Nucleus accumbens (tissue), 56 donors: ENCODE results near the gene ABHD8.

Experiments
- DNase-seq, 56 donors: peaks; one replicate each; lab custom pipeline; 2025; lab: John Stamatoyannopoulos, UW

The ABHD8 gene

DNA sequence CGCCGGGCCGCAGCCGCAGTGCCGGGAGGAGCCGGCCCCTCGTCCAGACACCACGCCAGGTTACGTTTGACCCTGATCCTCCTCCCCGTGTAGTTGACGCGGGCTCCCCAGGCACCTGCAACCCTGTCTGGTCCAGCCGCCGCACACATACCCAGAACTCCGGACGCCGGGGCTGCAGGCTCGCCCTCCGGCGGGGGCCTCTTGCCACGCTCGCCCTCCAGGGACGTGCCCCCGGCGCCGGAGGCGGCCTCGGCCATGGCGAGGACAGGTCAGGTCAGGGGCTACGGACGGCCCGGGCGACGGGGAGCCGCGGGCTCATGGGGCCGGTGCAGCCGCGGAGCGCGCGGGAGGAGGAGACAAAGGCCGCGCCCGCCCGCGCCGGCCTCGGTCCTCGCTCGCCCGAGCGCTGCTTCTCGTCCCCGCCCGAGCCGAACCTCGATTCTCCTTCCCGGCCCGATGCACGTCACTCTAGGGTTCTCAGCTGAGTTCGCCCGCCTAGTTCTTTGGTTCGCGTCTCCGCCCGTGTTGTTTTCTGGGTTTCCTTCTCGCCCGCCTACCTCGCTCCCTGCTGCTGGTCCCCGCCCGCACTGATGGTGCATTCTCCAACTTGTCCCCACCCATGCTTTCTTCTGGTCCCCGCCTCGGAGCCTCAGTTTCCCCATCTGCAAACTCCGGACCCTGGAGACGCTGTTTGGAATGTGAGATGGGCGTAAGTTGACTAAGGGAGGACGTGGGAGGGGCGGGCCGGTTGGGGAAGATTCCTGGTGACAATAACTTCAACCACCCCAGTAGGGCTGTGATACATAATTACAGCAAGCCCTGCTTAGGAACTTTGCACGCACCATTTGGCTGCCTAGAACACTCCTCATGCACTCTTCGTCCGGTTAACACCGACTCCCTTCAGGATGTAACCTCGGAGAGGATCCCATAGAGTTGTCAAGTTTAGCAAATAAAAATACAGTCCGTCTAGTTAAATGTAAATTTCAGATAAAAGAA, 31.5 kb upstream of the ABHD8 start, which contains the start of gene ANO8:
TSS of gene ANO8 (minus strand) at position 442 of the 996 bp plus-strand sequence. CDS start at position 257, 185 bp downstream.
- DNase-seq = peak in 55 of 56 donors; percentile 60 to 97 (median 90)

DNA sequence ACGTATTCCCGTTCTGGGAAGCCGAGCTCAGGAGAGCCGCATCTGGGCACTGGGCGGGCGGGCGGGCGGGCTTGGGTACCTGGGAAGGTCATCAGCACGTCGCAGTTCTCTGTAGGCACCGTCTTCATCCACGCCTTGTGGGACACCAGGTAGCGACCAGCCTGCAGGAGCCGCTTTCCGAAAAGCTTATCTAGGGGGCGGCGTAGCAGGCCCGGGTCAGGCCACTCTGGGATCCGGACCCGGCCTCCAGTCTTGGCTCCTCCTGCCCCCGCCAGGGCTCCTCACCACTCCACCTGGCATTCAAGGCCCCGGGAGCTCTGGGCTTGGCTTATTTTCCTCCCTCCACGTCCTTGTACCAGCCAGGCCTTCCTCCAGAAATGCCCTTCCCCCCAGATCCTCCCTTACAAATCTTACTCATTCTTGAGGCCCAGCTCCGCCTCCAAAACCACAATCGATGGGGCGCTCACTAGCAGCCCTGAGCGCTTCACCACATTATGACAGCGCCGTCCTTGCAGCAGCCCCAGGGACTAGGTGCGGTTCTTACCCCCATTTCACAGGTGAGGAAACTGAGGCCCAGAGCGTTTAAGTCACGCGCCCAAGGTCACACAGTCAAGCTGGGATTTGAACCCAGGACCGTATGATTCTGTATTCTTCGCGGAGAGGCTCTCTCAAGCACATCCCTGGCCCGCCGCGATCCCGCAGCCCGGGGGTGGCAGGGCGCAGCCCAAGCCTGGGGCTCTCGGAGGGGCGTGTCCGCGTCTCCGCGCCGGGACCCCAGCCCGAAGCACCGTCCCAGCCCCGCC, 30.6 kb upstream of the ABHD8 start:
- DNase-seq = peak in 13 of 56 donors; percentile 14 to 52 (median 30)

DNA sequence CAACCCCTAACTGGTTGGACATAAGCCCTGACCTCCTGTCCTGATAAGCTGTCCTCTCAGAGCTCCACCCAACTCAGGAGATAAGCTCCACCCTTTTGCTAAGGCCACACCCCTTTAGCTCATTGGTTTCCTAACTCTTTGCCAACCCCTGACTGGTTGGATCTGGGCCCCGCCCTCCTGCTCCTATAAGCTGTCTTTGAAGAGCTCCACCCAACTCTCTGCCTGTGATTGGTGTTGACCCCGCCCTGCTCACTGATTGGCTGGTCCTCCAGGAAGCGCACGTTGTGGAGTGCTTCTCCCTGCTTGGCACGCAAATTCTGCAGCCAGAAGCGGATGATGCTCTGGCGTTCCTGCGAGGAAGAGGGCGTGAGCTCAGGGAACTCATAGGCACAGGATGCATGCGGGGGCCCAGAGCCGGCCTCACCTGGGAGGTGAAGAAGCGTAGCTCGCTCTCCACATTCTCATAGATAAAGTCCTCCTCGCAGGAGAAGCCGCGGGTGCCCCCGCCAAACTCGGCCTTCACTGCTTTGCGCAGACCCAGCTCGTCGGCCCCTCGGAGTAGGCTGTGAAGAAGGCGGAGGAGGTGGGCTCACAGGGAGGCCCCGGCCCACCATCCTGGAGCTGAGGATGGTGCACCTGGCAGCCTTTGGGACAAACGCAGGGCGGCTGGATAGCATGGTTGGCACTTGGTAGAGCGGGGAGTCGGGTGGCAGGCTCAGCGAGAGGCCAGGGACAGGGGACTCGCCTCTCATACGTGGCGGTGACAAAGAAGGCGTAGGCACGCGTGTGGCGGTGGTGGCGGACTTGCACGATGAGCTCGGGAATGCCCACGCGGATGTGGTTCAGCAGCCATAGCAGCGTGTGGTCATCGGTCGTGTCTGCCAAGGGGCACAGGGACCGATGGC, 29.7 kb upstream of the ABHD8 start:
- peak in 7 of 56 donors; percentile 6 to 43 (median 22) for DNase-seq

DNA sequence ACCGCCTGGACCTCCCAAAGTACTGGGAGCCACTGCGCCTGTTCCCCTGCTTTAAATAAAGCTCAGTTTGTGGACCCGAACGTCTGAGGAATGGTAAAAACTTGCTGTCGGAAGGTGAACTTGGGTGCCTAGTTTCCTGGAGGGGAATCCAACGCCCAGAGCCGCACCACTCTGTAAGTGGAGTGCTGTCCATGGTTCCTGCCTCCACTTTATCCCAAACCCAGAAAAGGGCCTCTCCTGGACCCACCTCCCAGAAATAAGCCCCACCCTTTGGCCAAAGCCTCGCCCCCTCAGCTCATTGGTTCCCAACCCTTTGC, 29.1 kb upstream of the ABHD8 start:
- DNase-seq = no peak

DNA sequence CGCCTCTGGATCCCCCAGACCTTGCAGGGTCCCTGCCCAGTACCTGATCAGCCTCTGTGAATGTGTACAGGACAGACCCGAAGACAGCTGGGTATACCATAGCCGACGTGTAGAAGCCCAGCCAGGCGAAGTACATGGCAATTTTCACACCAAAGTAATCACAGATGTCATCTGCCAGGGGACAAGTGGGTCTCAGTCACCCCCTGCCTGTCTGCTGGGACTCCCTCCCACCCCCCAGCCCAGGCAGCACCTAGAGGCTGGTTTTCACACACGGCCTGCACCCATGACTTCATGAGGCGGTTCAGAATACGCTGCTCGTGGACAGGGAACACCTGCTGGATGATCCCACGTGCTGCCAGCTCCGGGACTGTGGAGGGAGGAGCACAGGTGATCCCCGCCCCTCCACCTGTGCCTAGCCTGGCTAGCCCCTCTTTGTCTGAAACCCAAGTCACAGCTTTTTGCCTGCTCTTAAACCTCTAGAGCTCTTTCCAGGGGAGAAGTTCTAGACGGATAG, 27.9 kb upstream of the ABHD8 start:
- DNase-seq = no peak

DNA sequence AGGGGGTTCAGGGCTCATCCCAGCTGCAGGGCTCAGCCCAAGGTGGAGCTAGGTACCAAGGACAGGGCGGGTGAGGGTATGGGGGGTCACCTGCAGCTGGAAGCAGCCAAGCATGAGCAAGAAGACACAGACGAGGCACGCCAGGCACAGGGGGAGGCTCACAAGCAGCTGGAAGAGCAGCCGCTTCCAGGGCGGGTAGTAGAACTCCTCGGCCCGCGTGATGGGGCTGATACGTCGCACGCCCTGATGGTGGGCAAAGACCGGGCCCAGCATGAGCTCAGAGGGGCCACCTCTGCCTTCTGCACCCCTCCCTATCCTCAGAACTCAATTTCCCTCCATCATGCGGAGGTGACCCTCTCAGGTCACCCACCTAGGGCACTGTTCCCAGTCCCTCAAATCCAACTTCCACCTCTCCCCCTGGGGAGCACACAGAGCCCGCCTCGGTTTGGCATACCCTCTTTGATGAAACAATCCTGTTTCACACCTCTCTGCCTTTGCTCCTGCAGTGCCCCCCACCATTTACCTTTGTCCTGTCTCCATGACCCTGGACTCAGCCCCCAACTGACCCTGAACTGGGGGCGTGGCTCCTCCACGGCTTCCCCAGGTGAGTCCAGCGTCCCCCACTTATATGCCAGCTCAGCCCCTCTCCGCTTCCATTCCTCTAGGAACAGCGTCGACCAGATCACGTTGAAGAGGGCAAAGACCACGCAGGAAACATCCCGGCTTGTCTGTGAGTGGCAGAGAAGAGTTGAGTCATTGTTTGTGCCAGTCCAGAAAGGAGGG, 27.2 kb upstream of the ABHD8 start:
- no peak for DNase-seq

DNA sequence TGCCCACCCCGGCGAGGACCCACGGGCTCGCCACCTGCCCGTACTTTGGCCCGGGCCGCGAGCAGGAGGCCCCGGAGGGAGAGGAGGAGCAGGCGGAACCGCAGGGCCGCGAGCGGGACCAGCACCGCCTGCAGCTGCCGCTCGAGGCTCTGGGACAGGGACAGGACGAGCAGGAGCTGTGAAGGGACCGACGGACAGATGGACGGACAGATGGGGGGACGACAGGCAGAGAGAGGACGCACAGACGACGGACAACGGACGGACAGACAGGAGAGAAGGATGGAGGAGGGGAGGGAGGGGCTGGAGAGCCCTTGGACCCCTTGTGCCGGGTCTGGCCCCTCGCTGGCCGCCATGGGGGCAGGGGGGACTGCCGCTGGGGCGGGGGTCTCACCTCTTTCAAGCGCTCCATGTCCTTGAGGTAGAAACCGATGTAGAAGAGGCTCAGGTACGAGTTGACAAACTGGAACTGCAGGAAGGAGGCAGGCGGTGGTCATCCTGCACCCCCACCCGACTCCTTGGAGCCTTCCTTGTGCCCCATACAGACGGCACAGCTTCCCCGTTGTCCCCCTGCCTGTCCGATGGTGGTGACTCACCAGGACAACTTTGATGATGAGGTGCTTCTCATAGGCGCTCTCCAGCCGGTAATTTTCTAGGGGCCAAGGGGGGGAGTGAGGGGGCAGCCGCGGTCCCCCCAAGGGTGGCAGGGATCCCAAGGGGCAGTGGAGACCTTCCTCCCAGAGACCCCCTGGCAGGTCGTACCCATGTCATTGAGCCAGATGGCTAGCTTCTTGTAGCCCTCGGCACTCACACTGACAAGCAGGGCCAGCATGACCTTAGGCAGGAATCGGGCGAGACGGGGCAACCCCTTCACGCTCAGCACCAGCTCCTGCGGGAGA, 26.4 kb upstream of the ABHD8 start:
- DNase-seq = no peak

DNA sequence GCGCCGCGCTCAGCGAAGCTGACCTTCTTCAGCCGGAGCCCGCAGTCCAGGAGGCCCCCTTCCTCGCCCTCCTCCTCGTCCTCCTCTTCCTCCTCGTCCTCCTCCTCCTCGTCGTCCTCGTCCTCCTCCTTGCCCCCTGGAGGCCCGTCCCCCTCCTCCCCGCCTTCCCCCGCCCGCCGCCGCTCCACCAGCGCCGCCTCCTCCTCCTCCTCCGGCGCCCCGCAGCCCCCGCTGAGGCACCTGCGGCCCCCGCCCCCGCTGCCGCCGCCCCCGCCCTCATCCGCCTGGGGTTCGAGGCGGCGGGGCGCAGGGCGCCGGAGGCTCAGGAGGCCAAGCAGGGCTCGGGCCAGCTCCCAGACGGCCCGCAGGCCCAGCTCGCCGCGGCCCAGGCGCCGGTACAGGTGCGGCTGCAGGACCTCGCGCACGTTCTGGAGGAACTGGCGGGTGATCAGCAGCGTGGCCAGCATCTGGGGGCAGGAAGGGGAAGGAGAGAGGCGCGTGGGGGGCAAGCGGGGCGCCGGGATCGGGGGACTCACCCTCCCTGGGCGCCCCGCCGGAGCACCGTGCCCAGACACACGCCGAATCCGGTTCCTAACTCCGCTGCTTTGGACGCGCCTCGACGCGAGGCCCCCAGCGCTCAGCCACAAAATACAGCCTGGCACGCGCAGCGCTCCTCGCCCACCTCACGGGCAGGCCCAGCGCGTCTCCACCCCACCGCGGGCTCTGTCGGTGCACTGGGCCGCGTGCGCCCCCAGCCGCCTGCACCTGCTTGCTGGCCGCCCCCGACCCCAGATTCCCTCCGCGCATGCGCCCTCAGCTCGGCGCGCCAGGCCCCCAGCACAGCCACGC, 25.5 kb upstream of the ABHD8 start:
- DNase-seq = no peak

DNA sequence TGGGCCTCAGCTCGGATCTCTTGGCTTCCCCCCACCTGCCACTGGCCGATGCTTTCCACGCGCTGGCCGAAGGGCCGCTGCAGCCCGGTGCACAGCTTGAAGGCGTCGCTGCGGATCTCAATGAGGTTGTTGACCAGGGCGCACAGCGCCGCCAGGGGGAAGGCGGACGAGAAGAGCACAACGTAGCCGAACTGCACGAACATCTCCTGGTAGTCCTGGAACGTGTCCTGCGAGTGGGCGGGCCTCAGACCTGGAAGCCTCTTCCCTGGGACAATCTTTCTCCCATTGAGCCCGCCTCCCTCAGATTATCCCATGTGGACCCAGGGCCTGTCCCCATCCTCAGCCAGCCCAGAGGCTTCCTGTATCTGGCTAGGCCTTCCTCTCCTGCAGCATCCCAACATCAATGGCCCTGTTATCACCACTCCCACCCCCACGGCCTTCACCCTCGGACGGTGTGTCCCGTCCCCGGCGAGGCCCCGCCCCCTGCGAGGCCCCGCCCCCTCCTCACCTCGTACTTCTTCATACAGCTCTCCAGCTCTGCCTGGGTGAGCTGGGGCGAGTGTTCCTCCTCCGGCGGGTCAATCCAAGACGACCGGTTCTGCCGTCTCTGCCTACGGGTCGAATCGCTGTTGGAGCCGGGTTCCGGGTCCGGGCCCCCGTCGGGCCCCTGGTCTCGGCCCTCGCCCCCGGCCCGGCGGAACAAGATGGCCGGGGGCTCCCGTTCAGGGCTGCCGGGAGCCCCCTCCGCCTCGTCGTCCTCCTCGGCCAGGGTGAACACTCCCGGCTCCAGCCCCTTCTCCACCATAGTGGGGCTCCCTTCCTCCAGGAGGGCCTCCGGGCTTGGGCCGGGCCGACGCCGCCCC, 24.7 kb upstream of the ABHD8 start:
- peak in 3 of 56 donors; percentile 18 to 25 (median 20) for DNase-seq

DNA sequence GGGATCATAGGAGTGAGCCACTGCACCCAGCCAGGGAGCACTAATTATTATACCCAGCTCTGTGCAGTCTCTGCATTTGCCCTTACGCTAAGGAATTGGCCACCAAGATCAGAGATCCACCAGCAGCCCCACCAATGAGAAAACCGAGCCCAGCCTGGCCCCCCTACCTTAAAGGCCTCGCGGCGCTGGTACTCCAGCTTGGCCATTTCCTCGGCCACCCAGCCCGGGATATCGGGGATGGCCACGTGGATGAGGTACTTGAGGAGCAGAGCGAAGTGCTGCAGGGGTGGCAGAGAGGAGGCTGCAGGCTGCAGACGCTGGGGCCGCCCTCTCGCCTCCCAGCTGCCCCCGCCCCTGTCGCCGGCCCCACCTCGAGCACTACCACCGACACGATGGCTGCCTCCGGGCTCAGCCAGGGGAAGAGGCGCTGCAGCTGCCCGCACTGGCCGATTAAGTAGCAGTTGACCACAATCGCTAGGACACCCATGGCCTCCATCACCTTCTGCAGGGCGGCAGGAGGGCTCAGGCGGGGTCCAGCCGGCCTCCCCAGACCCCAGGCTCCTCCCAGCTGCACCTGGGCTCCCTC, 23.9 kb upstream of the ABHD8 start:
- DNase-seq = no peak

DNA sequence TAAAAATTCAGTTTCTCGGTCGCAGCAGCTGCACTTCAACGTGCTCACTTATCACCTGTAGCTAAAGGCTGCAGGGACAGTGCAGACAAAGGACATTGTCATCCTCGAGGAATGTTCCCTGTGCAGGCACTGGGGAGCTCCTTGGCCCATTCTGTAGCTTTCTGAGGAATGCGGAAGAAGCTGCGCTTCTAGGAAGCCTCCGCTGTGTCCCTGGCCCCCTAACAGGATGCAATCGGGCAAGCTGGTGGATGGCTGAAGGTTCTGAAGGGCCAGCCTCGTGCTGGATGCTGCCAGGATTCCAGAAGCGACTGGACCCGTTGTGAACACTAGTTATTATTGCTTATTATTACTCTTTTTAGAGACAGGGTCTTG, 23.4 kb upstream of the ABHD8 start:
- DNase-seq = no peak

DNA sequence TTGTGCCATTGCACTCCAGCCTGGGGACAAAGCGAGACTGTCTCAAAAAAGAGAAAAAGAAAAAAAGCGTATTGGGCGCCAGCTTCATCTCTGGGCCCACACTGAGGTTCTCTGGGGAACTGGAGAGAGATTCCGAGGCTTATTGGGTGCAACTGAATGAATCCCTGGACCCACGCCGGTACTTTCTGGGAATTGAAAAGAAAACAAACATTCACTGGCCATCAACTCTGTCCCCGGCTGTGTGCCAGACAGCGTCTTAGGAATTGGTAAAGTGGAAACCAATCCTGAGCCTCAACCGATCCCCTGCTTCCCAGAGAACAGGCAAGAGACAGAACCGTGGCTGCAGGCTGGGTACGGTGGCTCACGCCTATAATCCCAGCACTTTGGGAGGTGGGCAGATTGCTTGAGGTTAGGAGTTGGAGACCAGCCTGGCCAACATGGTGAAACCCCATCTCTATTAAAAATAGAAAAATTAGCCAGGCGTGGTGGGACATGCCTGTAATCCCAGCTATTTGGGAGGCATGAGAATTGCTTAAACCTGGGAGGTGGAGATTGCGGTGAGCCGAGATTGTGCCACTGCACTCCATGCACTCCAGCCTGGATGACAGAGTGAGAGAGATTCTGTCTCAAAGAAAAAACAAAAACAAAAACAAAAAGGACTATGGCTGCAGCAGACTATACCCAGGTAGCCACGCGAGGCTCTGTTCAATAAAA, 22.8 kb upstream of the ABHD8 start:
- peak in 49 of 56 donors; percentile 5 to 89 (median 53) for DNase-seq

DNA sequence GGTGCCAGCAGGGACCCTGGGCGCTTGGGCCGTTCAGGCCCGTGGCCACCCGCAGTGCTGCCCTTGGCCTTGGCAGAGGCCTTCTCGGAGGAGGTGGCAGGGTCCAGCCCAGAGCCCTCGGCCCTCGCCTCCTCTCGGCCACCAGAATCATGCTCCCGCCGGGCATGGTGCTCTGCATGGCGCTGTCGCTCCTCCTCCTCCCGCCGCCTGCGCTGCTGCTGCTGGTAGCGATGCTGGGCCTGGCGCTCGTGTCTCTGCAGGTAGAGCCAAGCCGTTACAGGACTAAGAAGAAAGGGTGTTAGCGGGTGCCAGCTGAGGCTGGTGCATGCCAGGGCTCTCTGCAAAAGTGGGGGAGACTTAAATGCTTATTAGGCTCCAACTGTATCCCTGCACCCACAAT, 21.9 kb upstream of the ABHD8 start:
- DNase-seq = peak in 2 of 56 donors; percentile 11 to 28

DNA sequence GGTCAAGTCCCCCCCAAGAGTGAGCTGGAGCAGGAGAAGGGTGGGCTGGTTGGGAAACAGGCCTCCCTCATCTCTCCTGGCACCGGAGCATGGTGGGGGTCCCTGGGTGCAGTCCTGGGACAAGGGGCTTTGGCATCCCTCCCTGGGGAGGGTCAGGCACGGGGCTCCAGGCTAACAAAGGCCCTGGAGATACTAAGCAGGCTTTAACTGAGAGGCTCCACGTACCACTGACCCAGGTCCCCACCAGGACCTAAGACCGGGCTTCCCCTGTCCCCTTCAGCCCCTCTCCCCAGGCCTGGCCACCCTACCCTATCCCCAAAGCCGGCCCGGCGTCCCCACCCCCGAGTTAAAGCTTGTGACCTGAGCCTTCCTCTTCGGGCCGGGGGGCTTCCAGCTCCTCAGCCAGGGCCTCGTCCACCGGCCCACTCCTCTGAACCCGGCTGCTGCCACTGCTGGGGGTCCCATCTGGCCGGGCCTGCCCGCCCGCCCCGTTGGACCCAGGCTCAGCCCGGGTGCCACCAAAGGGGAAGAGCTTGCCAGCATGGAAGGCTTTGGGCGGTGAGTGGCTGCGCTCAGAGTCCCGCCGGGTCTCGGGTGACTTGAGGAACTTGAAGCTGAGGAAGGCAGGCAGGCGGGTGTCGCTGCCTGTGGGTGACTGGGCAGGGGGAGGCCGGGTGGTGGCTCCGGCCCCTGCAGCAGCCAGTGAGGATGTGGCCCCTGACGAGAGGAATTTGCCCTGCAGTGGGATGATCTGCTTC, 21.3 kb upstream of the ABHD8 start:
- no peak for DNase-seq

DNA sequence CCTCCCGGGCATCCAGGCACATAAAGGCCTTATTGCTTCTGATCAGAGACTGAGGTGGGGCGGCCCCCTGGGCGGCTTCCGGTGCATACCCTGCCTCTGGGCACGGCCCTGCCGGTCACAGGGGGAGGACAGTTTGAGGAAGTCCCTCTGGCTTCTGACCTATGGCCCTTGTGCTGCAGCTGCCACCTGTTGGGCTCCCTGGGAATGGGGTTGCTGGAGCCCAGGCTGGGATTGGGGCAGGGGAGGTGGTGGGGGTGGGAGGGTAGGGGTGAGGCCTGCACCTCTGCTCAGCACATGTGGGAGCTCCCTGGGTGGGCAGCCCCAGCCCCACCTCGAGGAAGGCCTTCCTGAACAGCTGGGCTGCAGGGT, 20.7 kb upstream of the ABHD8 start:
- peak in 1 of 56 donors; percentile 4 for DNase-seq
